HG02852 (cell line): ENCODE measurements around the gene MGAM2.

Experiments used
- ATAC-seq: cut with Tn5 transposase; IDR thresholded peaks from one replicate; pipeline ENCODE4 v1.9.1; 2021; ENCODE audit warnings: mild to moderate bottlenecking, moderate library complexity; ENCODE audit not compliant: unreplicated experiment

MGAM2 gene

DNA sequence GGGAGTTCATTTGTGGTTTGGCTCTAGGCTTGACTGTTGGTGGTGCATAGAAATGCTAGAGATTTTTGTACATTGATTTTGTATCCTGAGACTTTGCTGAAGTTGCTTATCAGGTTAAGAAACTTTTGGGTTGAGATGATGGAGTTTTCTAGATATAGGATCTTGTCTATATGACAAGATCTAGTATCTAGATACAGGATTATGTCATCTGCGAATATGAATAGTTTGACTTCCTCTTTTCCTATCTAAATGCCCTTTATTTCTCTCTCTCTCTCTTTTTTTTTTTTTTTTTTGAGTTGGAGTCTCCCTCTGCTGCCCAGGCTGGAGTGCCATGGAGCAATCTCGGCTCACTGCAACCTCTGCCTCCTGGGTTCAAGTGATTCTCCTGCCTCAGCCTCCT is 62.9 kb downstream of the MGAM2 start:
- no peak for ATAC-seq

DNA sequence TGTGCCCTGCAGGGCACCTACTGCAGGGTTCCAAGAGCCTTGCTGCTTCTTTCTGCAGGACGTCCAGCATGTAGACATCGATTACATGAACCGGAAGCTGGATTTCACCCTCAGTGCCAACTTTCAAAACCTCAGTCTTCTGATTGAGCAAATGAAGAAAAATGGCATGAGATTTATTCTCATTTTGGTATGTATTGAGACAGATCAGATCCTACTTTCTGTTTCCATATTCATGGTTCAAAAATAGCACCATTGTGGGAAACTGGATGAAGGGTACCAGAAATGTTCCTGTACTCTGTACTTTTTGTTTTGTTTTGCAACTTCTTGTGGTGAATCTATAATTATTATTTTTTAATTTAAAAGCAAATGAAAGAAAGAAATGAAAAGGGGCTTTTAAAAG is 64.1 kb downstream of the MGAM2 start:
- ATAC-seq: no peak

DNA sequence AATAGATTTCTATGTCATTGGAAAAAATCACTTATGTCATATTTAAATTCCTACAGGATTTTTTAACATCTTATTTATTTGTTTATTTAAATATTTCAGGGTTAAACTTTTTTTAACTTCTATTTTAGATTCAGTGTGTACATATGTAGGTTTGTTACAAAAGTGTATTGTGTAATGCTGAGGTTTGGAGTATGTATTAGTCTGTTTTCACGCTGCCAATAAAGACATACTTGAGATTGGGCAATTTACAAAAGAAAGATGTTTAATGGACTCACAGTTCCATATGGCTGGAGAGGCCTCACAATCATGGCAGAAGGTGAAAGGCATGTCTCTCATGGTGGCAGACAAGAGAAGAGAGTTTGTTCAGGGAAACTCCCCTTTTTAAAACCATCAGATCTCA is 65.4 kb downstream of the MGAM2 start:
- no peak for ATAC-seq

DNA sequence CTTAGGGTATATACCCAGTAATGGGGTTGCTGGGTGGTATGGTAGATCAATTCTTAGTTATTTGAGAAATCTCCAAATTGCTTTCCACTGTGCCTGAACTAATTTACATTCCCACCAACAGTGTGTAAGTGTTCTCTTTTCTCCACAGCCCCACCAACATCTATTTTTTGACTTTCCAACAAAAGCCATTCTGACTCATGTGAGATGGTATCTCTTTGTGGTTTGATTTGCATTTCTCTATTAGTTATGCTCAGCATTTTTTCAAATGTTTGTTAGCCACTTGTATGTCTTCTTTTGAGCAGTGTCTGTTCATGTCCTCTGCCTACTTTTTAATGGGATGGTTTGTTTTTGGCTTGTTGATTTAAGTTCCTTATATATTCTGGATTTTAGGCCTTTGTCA is 66.4 kb downstream of the MGAM2 start:
- ATAC-seq: peak; percentile 60

DNA sequence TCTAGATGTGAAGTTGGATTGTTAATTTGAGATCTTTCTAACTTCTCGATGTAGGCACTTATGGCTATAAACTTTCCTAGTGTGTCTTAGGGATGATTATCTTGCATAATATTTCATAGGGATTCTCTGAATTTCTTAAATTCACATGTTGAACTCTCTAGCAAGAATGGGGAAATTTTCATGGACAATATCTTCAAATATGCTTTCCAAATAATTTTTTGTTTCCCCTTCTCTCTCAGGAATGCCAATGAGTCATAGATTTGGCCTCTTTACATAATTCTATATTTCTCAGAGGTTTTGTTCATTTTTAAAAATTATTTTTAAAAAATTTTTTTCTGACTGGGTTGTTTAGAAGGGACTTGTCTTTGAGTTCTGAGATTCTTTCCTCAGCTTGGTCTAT is 68.9 kb downstream of the MGAM2 start:
- no peak for ATAC-seq

DNA sequence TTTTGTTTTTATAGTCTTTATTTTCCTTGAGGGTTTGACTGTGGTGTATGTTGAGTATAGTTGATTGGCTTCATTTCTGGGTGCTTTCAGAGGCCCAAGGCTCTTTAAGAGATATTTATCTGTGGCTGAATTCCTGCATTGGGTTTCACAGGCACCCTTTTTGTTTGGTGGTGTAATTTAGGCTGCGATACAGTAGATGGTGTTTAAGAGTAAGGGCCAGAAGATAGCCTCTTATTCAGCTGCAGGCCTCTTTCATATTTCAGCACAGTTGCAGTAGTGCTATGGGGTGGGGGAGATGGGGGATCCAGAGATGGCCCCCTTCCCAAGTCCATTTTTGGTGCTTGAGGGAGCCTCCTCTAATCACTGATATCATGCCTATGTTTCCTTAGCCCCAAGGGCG is 69.7 kb downstream of the MGAM2 start:
- ATAC-seq: no peak

DNA sequence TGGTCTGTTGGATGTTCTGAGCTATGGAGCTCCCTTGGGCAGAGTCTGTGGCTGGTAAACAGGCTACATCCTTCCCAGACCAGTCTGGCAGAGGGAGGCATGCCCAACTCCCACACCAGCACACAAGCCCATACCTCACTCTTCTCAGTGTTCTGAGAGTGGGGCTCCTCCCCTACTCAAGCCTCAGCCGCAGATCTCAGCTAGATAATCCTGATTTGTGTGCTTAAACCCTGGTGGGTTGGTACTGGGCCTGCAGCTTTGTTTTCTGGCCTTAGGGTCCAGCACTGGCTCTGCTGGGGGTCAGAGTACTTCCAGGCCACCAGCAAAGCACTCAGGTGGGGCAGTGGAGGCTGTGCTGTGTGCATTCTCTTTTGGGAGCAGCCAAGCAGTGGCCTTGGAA is 70.4 kb downstream of the MGAM2 start:
- ATAC-seq: no peak

DNA sequence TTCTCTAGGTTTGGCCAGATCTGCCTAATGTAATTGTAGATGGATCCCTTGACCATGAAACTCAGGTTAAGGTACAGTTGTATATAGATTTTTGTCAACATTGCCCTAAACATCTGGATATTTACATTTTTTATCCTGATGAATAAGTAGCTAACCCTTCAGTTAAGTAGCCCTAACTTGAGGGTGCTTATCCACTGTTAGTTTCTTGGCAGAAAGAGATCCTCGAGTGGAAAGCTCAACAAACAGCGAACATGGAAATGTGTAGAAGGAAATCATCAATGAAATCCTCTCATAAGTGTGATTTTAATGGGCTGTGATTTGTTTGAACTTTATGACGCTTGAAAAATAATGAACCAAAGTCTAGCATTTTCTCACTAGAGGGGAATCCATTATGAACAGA is 73.6 kb downstream of the MGAM2 start:
- no peak for ATAC-seq

DNA sequence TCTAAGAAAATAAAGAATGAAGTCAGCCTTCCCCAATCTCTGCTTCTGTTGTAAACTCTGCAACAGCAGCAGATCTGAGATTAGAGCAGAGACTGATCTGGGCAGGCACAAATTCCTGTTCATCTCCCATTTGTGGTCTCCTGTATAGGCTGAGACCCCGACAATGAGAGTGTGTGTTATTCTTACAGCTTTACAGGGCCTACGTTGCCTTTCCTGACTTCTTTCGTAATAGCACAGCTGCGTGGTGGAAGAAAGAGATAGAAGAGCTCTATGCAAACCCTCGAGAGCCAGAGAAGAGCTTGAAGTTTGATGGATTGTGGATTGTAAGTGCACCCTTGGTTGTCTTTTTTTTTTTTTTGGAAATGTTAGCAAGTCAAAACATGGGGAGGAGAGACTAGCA is 74.3 kb downstream of the MGAM2 start:
- no peak for ATAC-seq

DNA sequence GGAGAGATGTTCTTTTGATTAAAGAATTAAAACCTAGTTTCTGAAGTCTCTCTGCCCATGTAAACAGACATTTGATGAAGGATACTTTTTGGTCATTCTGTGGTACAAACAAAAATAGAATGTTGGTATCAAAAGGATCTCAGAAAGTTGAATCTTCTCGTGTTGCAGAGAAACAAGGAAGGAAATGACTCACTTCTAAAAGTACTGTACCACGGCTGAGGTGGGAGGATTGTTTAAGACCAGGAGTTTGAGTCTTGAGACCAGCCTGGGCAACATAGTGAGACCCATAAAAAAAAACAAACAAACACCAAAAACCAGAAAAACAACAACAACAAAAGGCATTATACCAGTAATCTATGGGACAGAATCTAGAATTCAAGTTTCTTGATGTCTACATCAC is 76.6 kb downstream of the MGAM2 start:
- ATAC-seq: peak; percentile 66

DNA sequence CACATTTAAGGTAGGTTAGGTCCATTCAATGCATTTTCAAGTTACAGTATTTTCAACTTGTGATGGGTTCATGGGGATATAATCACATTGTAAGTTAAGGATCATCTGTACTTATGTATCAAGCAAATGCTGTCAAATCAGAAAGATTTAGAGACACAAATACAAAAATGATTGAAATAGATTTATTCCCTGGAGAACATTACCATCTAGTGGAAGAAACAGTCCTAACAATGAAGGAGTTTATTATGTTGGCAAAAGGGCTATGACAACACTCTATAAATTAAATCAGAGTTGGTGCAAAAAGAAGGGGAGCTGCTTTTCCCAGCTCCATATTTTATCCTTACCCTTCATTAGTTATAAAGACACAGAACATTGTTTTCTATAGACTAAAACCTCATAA is 77.3 kb downstream of the MGAM2 start:
- ATAC-seq: no peak

DNA sequence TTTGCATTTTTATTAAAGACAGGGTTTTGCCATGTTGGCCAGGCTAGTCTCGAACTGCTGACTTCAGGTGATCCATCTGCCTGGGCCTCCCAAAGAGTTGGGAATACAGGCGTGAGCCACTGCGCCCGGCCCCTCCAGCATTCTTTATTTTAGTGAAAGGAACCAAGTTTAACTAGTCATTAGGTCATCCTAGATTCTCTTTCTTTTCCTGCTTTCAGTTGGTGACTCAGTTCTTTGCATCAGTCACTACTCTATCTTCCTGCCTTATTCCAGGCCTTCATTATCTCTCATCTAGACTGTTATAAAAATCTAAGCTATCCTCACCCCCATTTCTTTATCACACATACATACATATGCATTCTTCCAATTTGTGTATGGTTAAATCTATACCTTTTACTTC is 82.7 kb downstream of the MGAM2 start:
- no peak for ATAC-seq

DNA sequence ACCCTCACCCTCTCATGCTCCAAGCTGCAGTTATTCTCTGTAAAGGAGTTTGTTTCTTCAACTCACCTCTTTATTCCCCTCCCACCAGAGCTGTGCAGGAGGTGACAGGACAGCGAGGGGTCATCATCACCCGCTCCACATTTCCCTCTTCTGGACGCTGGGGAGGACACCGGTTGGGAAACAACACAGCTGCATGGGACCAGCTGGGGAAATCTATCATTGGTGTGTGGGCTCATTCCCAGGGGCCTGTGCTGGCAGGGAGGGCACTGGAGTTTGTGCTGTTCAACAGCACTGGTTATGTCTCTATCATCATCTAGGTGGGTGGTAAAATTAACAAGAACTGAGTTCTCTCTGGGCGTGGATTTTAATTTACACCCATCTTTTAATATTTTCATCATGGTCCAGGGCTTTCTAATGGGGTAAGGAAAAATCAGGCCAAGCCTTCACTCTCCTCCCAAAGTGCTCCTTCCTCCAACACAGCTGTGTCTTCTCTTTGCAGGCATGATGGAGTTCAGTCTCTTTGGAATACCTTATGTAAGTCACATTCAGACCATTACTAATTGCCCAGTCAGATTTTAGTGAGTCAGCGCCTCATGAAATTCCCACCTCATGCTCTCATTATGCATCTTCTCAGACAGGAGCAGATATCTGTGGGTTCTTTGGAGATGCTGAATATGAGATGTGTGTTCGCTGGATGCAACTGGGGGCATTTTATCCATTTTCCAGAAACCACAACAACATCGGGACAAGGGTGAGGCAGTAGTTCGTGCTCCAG is 84.7 kb downstream of the MGAM2 start:
- ATAC-seq: no peak

DNA sequence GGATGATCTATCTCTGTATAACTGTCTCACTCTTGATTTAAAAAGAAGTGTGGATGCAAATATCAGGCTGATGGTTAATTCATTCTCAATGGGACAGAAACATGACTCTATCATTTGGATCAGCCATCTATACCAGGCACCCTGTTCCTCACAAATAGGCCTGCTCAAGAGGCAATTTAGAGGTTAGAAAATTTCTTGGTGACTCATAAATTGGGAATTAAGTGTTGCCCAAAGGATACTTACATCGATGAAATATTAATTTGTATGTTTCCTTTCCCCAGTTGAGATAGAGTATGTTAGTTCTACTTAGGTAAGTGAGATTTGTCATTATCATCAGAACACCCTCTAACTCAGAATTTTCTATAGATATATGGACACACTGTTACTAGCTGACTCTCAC is 88.7 kb downstream of the MGAM2 start:
- ATAC-seq: no peak

DNA sequence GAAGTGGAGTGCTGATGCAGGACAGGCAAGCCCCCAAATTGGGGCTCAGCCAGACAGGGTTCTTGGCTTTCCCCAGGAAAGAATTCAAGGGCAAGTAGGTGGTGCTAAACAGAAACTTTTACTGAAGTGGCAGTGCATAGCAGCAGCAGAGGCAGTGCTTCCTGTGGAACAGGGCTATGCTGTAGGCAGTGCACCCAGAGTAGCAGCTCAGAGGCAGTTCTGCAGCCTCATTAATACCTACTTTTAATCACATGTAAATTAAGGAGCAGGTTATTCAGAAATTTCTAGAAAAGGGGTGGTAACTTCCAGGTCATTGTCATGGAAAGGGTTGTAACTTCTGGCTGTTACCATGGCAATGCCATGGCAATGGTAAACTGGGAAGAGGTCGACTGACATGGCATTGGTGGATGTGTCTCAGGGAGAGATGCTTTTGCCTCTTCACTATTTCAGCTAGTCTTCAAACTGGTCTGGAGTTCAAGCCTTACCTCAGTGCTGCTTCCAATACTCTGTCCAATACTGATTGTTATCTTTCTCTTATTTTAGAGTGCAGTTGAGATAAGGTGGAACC is 117.1 kb downstream of the MGAM2 start:
- ATAC-seq: no peak

DNA sequence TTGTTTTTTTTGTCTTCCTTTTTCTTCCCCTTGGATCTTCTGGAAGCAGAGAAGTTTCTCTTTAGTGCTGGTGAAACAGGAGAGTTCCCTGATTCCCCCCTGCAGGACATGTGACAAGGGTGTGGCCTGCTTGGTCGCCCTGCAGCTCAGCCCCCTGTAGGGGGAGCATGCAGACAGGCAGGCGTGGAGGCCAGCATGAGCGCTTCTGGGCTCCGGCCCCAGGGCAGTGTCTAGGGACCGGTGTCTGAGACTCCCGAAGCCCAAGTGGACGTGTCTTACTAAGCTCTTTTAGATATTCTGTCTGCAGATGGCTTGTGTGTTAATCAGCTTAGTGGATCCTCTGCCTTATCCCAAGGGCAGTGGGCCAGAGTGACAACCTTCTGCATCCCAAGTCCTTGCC is 120.2 kb downstream of the MGAM2 start:
- ATAC-seq: no peak

DNA sequence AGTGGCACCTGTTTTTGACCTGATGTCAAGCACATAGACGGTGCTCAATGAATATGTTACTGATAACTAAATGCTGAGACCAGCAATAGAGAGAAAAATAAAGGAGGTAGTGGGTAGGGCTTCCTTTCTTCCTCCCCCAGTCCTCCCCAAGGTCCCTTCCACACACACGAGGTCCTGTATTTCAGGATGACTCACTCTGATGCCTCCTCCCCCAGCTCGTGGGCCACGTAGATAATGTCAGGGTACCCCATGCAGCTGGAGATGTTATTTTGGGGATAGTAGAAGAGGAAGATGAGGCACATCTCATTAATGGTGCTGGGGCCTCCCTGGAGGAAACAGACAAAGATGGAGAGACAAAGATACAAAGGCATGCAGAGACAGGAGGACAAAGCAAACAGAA is 129.0 kb downstream of the MGAM2 start:
- no peak for ATAC-seq

DNA sequence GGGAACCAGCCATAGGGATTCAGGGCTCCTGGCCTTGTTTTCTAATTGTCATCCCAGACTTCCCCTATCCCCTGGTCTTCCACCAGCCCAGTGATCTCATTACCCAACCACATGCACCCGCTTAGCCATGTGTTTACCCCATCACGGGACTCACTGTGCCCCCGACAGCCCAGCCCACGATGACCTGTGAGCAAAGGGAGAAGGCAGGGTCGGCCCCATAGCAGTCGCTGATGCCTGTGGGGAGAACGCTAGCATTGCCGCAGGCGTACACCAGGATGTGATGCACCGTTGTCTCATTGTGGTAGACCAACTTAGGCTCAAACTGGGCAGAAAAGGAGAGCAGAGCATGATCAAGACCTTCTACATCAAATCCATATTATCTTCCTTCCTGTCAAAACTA is 132.3 kb downstream of the MGAM2 start:
- no peak for ATAC-seq

DNA sequence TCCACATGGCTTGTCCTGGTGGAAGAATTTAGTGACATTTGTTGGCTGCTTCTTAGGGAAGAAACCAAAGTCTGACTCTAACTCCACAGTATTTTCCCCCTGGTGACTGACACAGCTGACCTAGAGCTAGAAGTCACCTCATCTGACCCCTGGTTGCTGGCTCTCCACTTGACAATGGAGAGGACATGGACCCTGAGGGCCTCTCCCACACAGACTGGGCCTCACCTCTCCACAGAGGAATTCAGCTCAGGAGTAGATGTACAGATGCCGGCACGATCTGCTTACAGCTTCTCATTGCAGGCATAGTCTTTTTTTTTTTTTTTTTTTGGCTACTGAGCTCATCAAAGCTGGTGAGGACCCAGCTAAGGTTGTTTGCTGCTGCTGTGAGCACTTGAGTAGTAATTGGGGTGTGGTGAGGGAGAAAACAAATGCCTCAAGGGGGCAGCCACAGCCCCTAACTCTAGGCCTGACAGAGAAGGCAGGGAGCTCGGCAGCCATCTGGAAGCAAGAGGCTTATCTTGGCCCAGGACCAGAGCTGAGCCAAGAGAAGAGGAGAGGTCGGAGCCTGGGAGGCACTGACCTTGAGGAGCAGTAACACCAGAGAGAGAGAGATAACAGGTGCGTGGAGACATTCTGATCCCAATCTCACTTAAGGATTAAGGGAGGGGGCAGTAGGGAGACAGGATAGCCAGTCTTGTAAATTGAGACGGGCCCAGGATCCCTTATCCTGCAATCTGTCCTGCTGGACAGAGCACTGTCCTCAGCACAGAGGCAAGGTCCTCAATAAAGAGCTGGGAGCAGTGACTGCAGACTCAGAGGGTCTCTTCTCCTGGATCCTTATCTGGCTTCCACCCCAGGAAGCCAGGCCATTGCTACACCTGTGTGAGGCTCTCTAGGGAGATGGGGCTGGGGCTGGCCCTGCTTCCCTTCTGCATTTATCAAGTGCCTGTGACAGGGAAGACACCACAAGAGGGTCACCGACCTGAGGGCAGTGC is 136.9 kb downstream of the MGAM2 start:
- no peak for ATAC-seq

DNA sequence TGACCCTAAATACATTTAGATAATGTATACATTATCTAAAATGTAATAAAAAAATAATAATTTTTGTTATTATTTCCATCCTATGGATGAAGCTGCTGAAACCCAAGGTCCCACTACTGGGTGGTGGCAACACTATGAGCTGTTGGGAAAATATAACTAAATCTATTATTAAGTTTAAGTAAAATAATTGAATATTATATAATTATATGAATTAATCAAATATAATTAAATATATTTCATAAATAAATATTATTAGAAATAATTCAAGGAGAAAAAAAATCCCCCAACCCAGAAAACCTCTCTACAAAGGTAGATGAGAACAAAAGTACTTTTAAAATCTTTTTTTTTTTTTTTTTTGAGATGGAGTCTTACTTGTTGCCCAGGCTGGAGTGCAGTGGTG is 138.4 kb downstream of the MGAM2 start:
- no peak for ATAC-seq

DNA sequence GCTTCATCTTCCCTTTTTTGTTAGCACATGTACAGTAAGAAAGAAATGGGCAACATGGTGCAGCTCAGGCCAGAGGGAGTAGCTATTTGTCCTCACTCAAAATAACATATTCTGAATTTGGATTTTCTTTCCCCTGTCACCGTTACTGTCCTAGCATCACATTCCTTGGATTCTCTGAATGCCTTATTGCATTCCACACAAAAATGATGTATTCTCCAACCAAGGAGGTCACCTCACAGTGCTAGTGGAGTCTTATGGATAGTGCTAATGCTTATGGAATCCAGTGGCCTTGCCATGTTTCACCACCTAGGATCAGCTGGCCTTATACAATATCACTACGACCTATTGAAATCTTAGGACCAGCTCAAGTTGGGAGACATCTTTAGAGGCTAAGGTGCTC is 139.2 kb downstream of the MGAM2 start:
- ATAC-seq: no peak

DNA sequence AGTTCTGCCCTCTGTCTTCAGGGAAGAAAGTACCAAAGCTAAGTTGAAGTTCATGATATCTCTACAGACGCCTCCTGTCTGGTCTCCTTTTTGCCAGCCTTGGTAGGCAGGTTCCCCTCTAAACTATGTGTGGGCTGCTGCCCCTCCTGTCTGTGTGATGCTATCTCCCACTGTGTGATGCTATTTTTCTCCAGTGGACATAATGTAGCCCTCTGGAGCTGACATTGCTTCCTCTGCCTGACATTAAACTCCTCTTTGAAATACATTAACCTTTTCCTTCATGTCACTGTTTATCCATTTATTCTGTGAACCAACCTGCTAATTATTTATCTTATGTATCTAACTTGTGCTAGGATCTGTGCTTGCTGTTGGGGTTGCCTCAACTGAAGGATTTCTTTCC is 146.4 kb downstream of the MGAM2 start, which contains the start of gene PRSS58:
TSS of gene PRSS58 (minus strand) at position 101 of the 400 bp plus-strand sequence. CDS start 351 bp downstream, outside the sequence.
- no peak for ATAC-seq
